A673 (cell line): Measurements from ENCODE around the gene TTC33. TPM values are rescaled to one million over a fixed set of nuclear protein-coding genes. Genes with fewer than 3 reads are reported as not detected.

Source experiments
- BruUV-seq: library from RNA; stranded (reverse); fragments of 400-500 nt; replicated peaks from 2 replicates; lab custom pipeline; 2021; lab: Mats Ljungman, UMichigan
- CTCF ChIA-PET: fragments of 300-600 bp; sonication (Branson Sonifier 250); formaldehyde crosslinking; loops from one replicate; lab custom pipeline; 2022; ENCODE audit warnings: antibody characterized with exemption; lab: Charles Lee
- POLR2A ChIA-PET: fragments of 300-600 bp; sonication (Branson Sonifier 250); formaldehyde crosslinking; loops from one replicate; lab custom pipeline; 2022; ENCODE audit warnings: antibody characterized with exemption; ENCODE audit not compliant: low non-redundant PET; lab: Charles Lee
- DNase-seq: peaks from one replicate; pipeline ENCODE4 v3.0.0-alpha.2; 2015; ENCODE audit warnings: low spot score
- H3K27ac ChIP-seq: fragments of 200-600 bp; sonication (generic); 2 replicates; pipeline ENCODE4 v1.5.1; 2016; ENCODE audit warnings: mixed run types, low read depth, mild to moderate bottlenecking, mixed read lengths, antibody characterized with exemption, low read length; ENCODE audit not compliant: poor library complexity, severe bottlenecking
- H3K27me3 ChIP-seq: fragments of 200-600 bp; sonication (generic); replicated peaks from 2 replicates; pipeline ENCODE4 v1.6.1; 2017; ENCODE audit warnings: mixed run types, low read depth, mild to moderate bottlenecking, mixed read lengths, antibody characterized with exemption, low read length; ENCODE audit not compliant: insufficient read depth, poor library complexity
- H3K36me3 ChIP-seq: fragments of 200-600 bp; sonication (generic); 2 replicates; pipeline ENCODE4 v1.6.1; 2016; ENCODE audit warnings: mixed run types, mild to moderate bottlenecking, mixed read lengths, antibody characterized with exemption, low read length; ENCODE audit not compliant: insufficient read depth, poor library complexity, severe bottlenecking
- H3K4me1 ChIP-seq: fragments of 200-600 bp; sonication (generic); 2 replicates; pipeline ENCODE4 v1.6.1; 2017; ENCODE audit warnings: mixed run types, mild to moderate bottlenecking, mixed read lengths, antibody characterized with exemption, low read length; ENCODE audit not compliant: insufficient read depth, poor library complexity, severe bottlenecking
- H3K4me3 ChIP-seq: fragments of 200-600 bp; sonication (generic); 2 replicates; pipeline ENCODE4 v1.5.1; 2016; ENCODE audit warnings: low read depth, mixed run types, mild to moderate bottlenecking, mixed read lengths, low read length; ENCODE audit not compliant: poor library complexity, severe bottlenecking
- H3K9me3 ChIP-seq: fragments of 200-600 bp; sonication (generic); 2 replicates; pipeline ENCODE4 v1.6.1; 2016; ENCODE audit warnings: mixed run types, low read depth, mild to moderate bottlenecking, mixed read lengths, antibody characterized with exemption, low read length; ENCODE audit not compliant: poor library complexity, severe bottlenecking
- EZH2 ChIP-seq: fragments of 200-600 bp; sonication (generic); IDR thresholded peaks from 2 replicates; pipeline ENCODE4 v1.6.1; 2017; ENCODE audit warnings: borderline replicate concordance, low read depth, mild to moderate bottlenecking, mixed read lengths, antibody characterized with exemption, low read length; ENCODE audit not compliant: poor library complexity, severe bottlenecking
- intact Hi-C: fragments of 100-400 bp; cut with micrococcal nuclease; formaldehyde crosslinking; loops from one replicate; pipeline ENCODE4 v1.10.0; 2022; ENCODE audit not compliant: unreplicated experiment
- total RNA-seq: library from RNA; stranded (reverse); gene quantifications from 2 replicates; pipeline ENCODE4 v1.2.3, GENCODE V29; 2021
- TF ChIP-seq, protein P1 (sequence below): fragments of 300-800, 200-600 bp; sonication (generic); conservative IDR thresholded peaks from 2 replicates; pipeline ENCODE4 v1.5.1; 2017; ENCODE audit warnings: low read depth, mild to moderate bottlenecking, antibody characterized with exemption, low read length, moderate library complexity, mixed read lengths

The TTC33 gene
- total RNA-seq, 1 experiment from 2014 or later, result 17.0 TPM

DNA sequence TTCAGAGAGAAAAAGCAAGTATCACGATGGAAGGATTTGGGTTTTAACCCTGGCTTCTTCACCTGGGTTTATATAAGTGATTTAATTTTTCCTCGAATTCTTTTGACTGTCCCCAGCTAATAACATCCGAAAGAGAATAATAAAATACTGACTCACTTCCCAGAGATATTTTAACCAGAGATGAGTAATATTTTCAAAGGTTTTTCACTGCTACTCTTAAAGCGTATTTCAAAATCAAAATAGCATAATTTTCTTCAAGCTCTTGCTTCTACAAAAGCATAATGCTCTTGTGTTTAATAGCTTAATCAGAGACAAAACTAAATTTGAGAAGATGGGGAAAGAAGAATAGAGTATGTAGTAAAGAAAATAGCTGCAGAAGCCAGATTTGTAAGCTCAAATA, 291.2 kb downstream of the TTC33 start:
- DNase-seq, result no peak
- CTCF ChIA-PET, result no interaction called here
- POLR2A ChIA-PET, result no interaction called here
- no peak for TF ChIP-seq EZH2
- TF ChIP-seq, protein P1, sequence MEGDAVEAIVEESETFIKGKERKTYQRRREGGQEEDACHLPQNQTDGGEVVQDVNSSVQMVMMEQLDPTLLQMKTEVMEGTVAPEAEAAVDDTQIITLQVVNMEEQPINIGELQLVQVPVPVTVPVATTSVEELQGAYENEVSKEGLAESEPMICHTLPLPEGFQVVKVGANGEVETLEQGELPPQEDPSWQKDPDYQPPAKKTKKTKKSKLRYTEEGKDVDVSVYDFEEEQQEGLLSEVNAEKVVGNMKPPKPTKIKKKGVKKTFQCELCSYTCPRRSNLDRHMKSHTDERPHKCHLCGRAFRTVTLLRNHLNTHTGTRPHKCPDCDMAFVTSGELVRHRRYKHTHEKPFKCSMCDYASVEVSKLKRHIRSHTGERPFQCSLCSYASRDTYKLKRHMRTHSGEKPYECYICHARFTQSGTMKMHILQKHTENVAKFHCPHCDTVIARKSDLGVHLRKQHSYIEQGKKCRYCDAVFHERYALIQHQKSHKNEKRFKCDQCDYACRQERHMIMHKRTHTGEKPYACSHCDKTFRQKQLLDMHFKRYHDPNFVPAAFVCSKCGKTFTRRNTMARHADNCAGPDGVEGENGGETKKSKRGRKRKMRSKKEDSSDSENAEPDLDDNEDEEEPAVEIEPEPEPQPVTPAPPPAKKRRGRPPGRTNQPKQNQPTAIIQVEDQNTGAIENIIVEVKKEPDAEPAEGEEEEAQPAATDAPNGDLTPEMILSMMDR, result no peak
- H3K36me3 ChIP-seq, result no peaks in the 10 kb centered on the region
- H3K9me3 ChIP-seq, result no peaks in the 10 kb centered on the region
- H3K27ac ChIP-seq, result no peak overlapping the region
- no TSS peak for BruUV-seq
- H3K4me1 ChIP-seq, result no peaks in the 10 kb centered on the region
- intact Hi-C loops, result no loop called here
- H3K27me3 ChIP-seq, result no peaks in the 10 kb centered on the region
- no peak overlapping the region for H3K4me3 ChIP-seq

Other genes with a start within 250 kb of the TTC33 start
- 2.1 and 2.5 TPM in 2 replicates for gene PTGER4, start 76.0 kb downstream of the TTC33 start, total RNA-seq
- gene PRKAA1, start 42.4 kb upstream of the TTC33 start, total RNA-seq, result 114 TPM in 2 replicates
- gene RPL37, start 79.3 kb upstream of the TTC33 start, total RNA-seq, result 1,502 and 1,533 TPM in 2 replicates
- gene CARD6, start 85.4 kb upstream of the TTC33 start, total RNA-seq, result 7.1 and 8.9 TPM in 2 replicates
- 11.7 and 22.3 TPM in 2 replicates for gene C7, start 153.5 kb upstream of the TTC33 start, total RNA-seq